Measurements from ENCODE around the gene HNRNPF. TPM values are rescaled to one million over a fixed set of nuclear protein-coding genes. Genes with fewer than 3 reads are reported as not detected.

Gene HNRNPF
- total and polyA plus RNA-seq, 2 experiments from 2014 or later = 106 to 172 TPM

DNA sequence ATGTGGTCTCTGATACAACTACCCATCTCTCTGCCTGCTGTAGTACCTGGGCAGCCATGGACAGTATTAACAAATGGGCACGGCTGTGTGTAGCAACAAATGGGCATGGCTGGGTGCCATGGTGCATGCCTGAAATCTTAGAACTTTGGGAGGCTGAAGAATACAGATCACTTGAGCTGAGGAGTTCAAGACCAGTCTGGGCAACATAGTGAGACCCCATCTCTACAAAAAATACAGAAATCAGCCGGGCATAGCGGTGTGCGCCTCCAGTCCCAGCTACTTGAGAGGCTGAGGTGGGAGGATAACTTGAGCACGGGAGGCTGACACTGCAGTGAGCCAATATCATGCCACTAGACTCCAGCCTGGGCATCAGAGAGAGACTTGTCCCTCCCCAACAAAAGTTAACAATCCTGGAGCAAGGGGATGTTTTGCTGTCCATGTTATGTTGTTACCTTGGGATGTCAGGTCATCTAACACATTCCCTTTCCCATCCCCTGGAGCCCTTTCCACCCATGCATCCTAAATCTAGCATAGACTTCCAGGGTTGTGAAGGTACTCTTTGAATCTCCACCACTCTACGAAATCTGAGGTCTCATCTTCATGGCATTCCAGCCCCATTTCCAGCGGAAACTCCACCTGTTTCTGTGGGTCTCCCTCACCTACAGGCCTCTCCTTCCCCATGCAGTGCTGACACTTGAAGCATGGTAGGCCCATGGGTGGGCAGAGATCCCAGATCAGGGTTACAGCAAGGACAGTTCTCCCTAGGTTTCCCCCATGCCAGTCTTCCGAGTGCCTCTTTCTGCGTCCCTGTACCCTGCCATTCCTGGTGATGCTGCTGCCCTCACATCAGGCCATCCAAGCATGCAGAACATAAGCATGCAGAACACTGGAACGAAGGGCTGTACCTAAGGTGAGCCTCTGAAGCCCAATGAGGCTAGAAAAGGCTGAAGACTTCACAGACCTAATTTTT lies 24.4 kb downstream of the HNRNPF start:
- Histone ChIP-seq H3K4me3 (no peak overlapping the region), H3K4me2 (ENCODE audit: unreplicated experiment) (no peak overlapping the region), H3K9ac (no peak overlapping the region), H2AFZ (no peak overlapping the region), H4K20me1 (ENCODE audit: insufficient read depth) (0 out of 2 replicates have a peak, but pooled peaks cover 3% of the 10 kb centered on the region), H3K79me2 (ENCODE audit: insufficient read depth) (peaks cover 20% of the 10 kb centered on the region), H3K9me2 (ENCODE audit: insufficient read depth) (no peaks in the 10 kb centered on the region), H3F3A (ENCODE audit: insufficient read depth) (peaks cover 52% of the 10 kb centered on the region), H3K36me3 (ENCODE audit: low read depth) (peaks cover 48% of the 10 kb centered on the region), H3K27me3 (replicated peaks; ENCODE audit: insufficient read depth) (no peaks in the 10 kb centered on the region), H3K4me1 (ENCODE audit: insufficient read depth) (peaks cover 8% of the 10 kb centered on the region; the same call in 1 of the 2 replicates), H3K9me3 (ENCODE audit: low read depth) (no peaks in the 10 kb centered on the region), H3K27ac (no peak overlapping the region)
- no peak for DNase-seq
- in situ Hi-C loops (cut with MboI) = no loop called here
- no peak for TF ChIP-seq EZH2phosphoT487 (IDR thresholded peaks at IDR 0.05; ENCODE audit: insufficient read depth, low read depth)
- TF ChIP-seq EZH2 (IDR thresholded peaks at IDR 0.05; ENCODE audit: insufficient read depth, poor library complexity, severe bottlenecking) = no peak
- 74 to 77% methylated on average over 10 of the region's 10 CpGs for WGBS, 2 experiments (ENCODE audit: low coverage in 1 of 2, low lambda C conversion rate in 2 of 2, missing lambda C conversion rate in 2 of 2)

DNA sequence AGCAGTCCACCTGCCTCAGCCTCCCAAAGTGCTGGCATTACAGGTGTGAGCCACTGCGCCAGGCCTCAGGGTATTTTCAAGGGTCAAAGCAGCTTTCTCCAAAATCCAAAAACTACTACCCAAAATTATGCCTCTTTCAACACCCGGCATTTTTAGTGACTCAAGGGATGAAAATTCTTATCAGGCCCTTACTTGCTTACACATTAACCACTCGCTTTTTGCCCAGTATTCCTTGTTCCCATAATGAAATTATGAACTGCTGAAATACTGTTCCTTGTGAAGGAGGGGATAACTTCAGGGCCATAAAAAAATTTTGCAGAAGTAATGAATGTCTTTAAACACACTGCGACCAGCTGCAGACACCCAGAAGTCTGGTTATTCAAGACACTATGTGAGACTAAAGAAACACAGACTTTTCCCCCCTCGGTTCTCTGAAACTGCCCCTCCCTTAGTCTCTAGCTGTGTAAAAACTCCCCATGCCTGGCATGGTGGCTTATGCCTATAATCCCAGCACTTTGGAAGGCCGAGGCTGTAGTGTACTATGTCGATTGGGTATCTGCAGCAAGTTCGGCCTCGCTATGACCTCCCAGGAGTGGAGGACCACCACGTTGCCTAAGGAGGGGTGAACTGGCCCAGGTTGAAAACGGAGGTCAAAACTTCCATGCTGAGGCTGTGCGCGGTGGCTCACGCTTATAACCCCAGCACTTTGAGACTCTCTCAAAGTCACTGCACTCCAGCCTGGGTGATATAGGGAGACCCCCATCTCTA lies 25.6 kb downstream of the HNRNPF start:
- Histone ChIP-seq H3F3A (ENCODE audit: insufficient read depth) (peaks cover 43% of the 10 kb centered on the region), H3K27ac (no peak overlapping the region), H3K9ac (no peak overlapping the region), H3K4me1 (ENCODE audit: insufficient read depth) (peaks cover 8% of the 10 kb centered on the region; the same call in 1 of the 2 replicates), H3K79me2 (ENCODE audit: insufficient read depth) (peaks cover 8% of the 10 kb centered on the region), H3K4me3 (no peak overlapping the region), H4K20me1 (ENCODE audit: insufficient read depth) (0 out of 2 replicates have a peak, but pooled peaks cover 3% of the 10 kb centered on the region), H3K4me2 (ENCODE audit: unreplicated experiment) (no peak overlapping the region), H3K9me2 (ENCODE audit: insufficient read depth) (no peaks in the 10 kb centered on the region), H3K36me3 (ENCODE audit: low read depth) (peaks cover 38% of the 10 kb centered on the region), H3K9me3 (ENCODE audit: low read depth) (no peaks in the 10 kb centered on the region), H2AFZ (no peak overlapping the region), H3K27me3 (replicated peaks; ENCODE audit: insufficient read depth) (no peaks in the 10 kb centered on the region)
- TF ChIP-seq EZH2 (IDR thresholded peaks at IDR 0.05; ENCODE audit: insufficient read depth, poor library complexity, severe bottlenecking) (no peak), EZH2phosphoT487 (IDR thresholded peaks at IDR 0.05; ENCODE audit: insufficient read depth, low read depth) (no peak)
- in situ Hi-C loops (cut with MboI) = no loop called here
- 30 to 37% methylated on average over 14 of the region's 14 CpGs for WGBS, 2 experiments (ENCODE audit: low coverage in 1 of 2, low lambda C conversion rate in 2 of 2, missing lambda C conversion rate in 2 of 2)
- peak; percentile 66 for DNase-seq

DNA sequence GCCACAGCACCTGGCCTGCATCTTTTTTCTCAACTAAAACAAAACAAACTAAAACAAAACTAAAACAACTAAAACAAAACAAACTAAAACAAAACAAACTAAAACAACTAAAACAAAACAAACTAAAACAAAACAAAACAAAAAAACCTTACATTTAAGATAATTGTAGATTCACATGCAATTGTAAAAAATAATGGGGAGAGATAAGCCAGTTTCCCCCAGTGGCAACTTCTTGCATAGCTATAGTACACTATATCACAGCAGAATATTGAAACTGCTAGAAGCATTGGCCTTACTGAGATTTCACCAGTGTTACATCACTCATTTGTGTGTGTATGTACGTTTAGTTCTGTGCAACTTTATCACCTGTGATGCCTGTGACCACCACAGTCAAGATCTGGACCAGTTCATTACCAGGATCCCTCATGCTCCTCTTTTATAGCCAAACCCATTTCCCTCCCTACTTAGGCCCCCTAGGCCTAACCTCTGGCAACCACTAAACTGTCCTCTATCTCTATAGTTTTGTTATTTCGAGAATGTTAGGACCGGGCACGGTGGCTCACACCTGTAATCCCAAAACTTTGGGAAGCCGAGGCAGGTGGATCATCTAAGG lies 28.3 kb downstream of the HNRNPF start:
- Histone ChIP-seq H3K9me3 (ENCODE audit: low read depth) (no peaks in the 10 kb centered on the region), H3K4me1 (ENCODE audit: insufficient read depth) (peaks cover 8% of the 10 kb centered on the region; the same call in 1 of the 2 replicates), H3K36me3 (ENCODE audit: low read depth) (peaks cover 11% of the 10 kb centered on the region), H3F3A (ENCODE audit: insufficient read depth) (peaks cover 25% of the 10 kb centered on the region), H3K27me3 (replicated peaks; ENCODE audit: insufficient read depth) (no peaks in the 10 kb centered on the region), H3K9ac (no peak overlapping the region), H2AFZ (no peak overlapping the region), H3K27ac (no peak overlapping the region), H3K9me2 (ENCODE audit: insufficient read depth) (no peaks in the 10 kb centered on the region), H3K4me3 (no peak overlapping the region), H4K20me1 (ENCODE audit: insufficient read depth) (0 out of 2 replicates have a peak, but pooled peaks cover under 1% of the 10 kb centered on the region), H3K79me2 (ENCODE audit: insufficient read depth) (no peaks in the 10 kb centered on the region; the same call in 1 of the 2 replicates), H3K4me2 (ENCODE audit: unreplicated experiment) (no peak overlapping the region)
- in situ Hi-C loops (cut with MboI) = no loop called here
- DNase-seq = peak; percentile 50
- WGBS, 2 experiments (ENCODE audit: low coverage in 1 of 2, low lambda C conversion rate in 2 of 2, missing lambda C conversion rate in 2 of 2) = 84 to 85% methylated on average over 5 of the region's 5 CpGs
- no peak for TF ChIP-seq EZH2phosphoT487 (IDR thresholded peaks at IDR 0.05; ENCODE audit: insufficient read depth, low read depth)
- TF ChIP-seq EZH2 (IDR thresholded peaks at IDR 0.05; ENCODE audit: insufficient read depth, poor library complexity, severe bottlenecking) = no peak

GRCh38 chr10:43377424-43377883 lies 31.5 kb downstream of the HNRNPF start:
- Histone ChIP-seq H3K9me2 (ENCODE audit: insufficient read depth) (no peaks in the 10 kb centered on the region), H3K79me2 (ENCODE audit: insufficient read depth) (no peaks in the 10 kb centered on the region), H3K9ac (no peak overlapping the region), H3K36me3 (ENCODE audit: low read depth) (no peaks in the 10 kb centered on the region), H3K9me3 (ENCODE audit: low read depth) (no peaks in the 10 kb centered on the region), H3K4me2 (ENCODE audit: unreplicated experiment) (no peak overlapping the region), H3K27ac (no peak overlapping the region), H2AFZ (no peak overlapping the region), H3K4me1 (ENCODE audit: insufficient read depth) (no peaks in the 10 kb centered on the region), H3K4me3 (no peak overlapping the region), H3F3A (ENCODE audit: insufficient read depth) (no peaks in the 10 kb centered on the region), H4K20me1 (ENCODE audit: insufficient read depth) (no peaks in the 10 kb centered on the region), H3K27me3 (replicated peaks; ENCODE audit: insufficient read depth) (no peaks in the 10 kb centered on the region)
- TF ChIP-seq EZH2 (IDR thresholded peaks at IDR 0.05; ENCODE audit: insufficient read depth, poor library complexity, severe bottlenecking) = no peak
- TF ChIP-seq EZH2phosphoT487 (IDR thresholded peaks at IDR 0.05; ENCODE audit: insufficient read depth, low read depth) = no peak
- 56 to 62% methylated on average over 13 of the region's 13 CpGs for WGBS, 2 experiments (ENCODE audit: low coverage in 1 of 2, low lambda C conversion rate in 2 of 2, missing lambda C conversion rate in 2 of 2)
- no peak for DNase-seq
- in situ Hi-C loops (cut with MboI) = no loop called here
